ENCODE results near the gene TCTN2.

GRCh38 chr12:123731596-123731995 lies 60.7 kb downstream of the TCTN2 start:
- TF ChIP-seq CTCF (IDR thresholded peaks at IDR 0.05) (no peak), POLR2A (IDR thresholded peaks at IDR 0.05) (no peak)

Data from thyroid gland (tissue), 4 donors.